WTC11 (cell line): ENCODE measurements around the gene TVP23B.
"Not testable (repeated sequence)": the region's sequence is repeated elsewhere in the genome, so short reads cannot be mapped to it uniquely, and the experiment has no call there.

Experiments
- ETV6 ChIP-seq: sonication (generic); formaldehyde crosslinking; IDR thresholded peaks from 2 replicates; pipeline ENCODE4 v1.8.1; 2022; ENCODE audit warnings: mild to moderate bottlenecking, missing genetic modification reagents
- NFATC4 ChIP-seq: fragments of 250-450 bp; sonication (Bioruptor Pico); IDR thresholded peaks from 2 replicates; pipeline ENCODE4 v1.9.0; 2021; ENCODE audit warnings: mild to moderate bottlenecking
- SP1 ChIP-seq: sonication (generic); formaldehyde crosslinking; conservative IDR thresholded peaks from 2 replicates; pipeline ENCODE4 v1.8.1; 2022; ENCODE audit warnings: missing genetic modification reagents
- TEAD1 ChIP-seq: sonication (generic); formaldehyde crosslinking; IDR thresholded peaks from 2 replicates; pipeline ENCODE4 v1.8.0; 2022; ENCODE audit warnings: mild to moderate bottlenecking, missing genetic modification reagents
- TF ChIP-seq, protein P1 (sequence below): fragments of 200-600 bp; IDR thresholded peaks from 2 replicates; pipeline ENCODE4 v1.8.0; 2022; ENCODE audit warnings: antibody characterized with exemption
- TF ChIP-seq, protein P2 (sequence below): sonication (generic); formaldehyde crosslinking; IDR thresholded peaks from 2 replicates; pipeline ENCODE4 v1.8.1; 2022; ENCODE audit warnings: mild to moderate bottlenecking, missing genetic modification reagents, moderate library complexity, borderline replicate concordance

DNA sequence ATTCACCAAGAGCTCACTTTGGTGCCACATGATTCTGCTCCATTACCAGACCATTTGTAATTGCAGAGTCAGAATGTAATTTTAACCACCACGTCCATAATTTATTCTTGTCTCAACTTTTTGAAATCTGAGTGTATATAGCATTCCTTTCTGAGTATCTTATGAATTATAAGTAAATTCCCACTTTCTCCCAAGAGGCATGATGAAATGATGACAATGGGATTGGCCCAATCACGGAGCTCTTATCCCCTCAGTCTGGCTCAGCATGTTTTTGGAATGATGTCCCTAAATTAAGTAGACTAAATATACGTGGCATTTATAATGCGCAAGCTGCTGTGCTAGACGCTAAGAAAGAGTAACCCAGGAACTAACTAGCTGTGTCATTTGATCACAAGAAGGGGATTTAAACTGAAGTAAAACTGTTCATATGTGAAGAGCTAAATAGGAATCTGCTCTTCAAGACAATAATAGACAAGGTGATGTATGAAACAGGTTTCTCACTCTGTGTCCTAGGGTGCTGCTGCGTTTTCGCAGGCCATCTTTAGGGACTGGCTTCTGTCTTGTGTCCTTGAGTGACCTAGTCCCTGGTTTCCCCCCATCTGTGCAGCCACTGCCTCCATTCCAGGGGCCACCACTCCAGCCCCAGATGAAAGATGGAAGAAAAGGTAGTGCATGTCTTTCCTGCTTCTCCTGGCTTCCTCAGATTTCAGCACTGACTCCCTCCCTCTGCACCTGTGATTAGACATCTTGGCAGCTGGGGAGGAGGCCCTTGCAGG, 41.2 kb upstream of the TVP23B start:
- TF ChIP-seq, protein P1, sequence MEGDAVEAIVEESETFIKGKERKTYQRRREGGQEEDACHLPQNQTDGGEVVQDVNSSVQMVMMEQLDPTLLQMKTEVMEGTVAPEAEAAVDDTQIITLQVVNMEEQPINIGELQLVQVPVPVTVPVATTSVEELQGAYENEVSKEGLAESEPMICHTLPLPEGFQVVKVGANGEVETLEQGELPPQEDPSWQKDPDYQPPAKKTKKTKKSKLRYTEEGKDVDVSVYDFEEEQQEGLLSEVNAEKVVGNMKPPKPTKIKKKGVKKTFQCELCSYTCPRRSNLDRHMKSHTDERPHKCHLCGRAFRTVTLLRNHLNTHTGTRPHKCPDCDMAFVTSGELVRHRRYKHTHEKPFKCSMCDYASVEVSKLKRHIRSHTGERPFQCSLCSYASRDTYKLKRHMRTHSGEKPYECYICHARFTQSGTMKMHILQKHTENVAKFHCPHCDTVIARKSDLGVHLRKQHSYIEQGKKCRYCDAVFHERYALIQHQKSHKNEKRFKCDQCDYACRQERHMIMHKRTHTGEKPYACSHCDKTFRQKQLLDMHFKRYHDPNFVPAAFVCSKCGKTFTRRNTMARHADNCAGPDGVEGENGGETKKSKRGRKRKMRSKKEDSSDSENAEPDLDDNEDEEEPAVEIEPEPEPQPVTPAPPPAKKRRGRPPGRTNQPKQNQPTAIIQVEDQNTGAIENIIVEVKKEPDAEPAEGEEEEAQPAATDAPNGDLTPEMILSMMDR: not testable (repeated sequence)
- TF ChIP-seq, protein P2, sequence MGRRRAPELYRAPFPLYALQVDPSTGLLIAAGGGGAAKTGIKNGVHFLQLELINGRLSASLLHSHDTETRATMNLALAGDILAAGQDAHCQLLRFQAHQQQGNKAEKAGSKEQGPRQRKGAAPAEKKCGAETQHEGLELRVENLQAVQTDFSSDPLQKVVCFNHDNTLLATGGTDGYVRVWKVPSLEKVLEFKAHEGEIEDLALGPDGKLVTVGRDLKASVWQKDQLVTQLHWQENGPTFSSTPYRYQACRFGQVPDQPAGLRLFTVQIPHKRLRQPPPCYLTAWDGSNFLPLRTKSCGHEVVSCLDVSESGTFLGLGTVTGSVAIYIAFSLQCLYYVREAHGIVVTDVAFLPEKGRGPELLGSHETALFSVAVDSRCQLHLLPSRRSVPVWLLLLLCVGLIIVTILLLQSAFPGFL (CRISPR knock-in tag): not testable (repeated sequence)
- TF ChIP-seq SP1 (CRISPR knock-in tag); TEAD1 (CRISPR knock-in tag); NFATC4 (CRISPR knock-in tag); ETV6: not testable (repeated sequence)
